ENCODE data around the gene BRD2.

The BRD2 gene

GRCh38 chr6:32936239-32937152 lies 31.9 kb upstream of the BRD2 start:
- TF ChIP-seq CTCF (IDR thresholded peaks at IDR 0.05): no peak

GRCh38 chr6:32937230-32937633 lies 31.2 kb upstream of the BRD2 start:
- TF ChIP-seq CTCF (IDR thresholded peaks at IDR 0.05): no peak

GRCh38 chr6:32938494-32938893 lies 29.9 kb upstream of the BRD2 start:
- no peak for TF ChIP-seq CTCF (IDR thresholded peaks at IDR 0.05)

GRCh38 chr6:32940656-32941213 lies 27.7 kb upstream of the BRD2 start, which contains the start of gene HLA-DMB:
Gene HLA-DMB (minus strand): TSS chr6:32941028. CDS start chr6:32940807, 221 bp downstream.
- no peak for TF ChIP-seq CTCF (IDR thresholded peaks at IDR 0.05)

GRCh38 chr6:32941214-32941768 lies 27.1 kb upstream of the BRD2 start:
- TF ChIP-seq CTCF (IDR thresholded peaks at IDR 0.05): no peak

GRCh38 chr6:32943864-32944649 lies 24.3 kb upstream of the BRD2 start:
- no peak for TF ChIP-seq CTCF (IDR thresholded peaks at IDR 0.05)

- TF ChIP-seq CTCF (IDR thresholded peaks at IDR 0.05): no peak
Measured at GRCh38 chr6:32945108-32945760, 23.2 kb upstream of the BRD2 start.

Data from LNCAP (cell line).